CD14-positive monocyte (primary cell): Measurements from ENCODE around the gene RTN4RL1. TPM values are rescaled to one million over a fixed set of nuclear protein-coding genes. Genes with fewer than 3 reads are reported as not detected.

Source experiments
- DNase-seq, 3 donors: peaks; one replicate each; pipeline ENCODE4 v3.0.0-alpha.2; 2011 to 2022
- H2AFZ ChIP-seq: 2 replicates; pipeline ENCODE4 v1.6.0; 2012; ENCODE audit warnings: mild to moderate bottlenecking, low read depth, low read length, inconsistent platforms; ENCODE audit not compliant: insufficient read depth, poor library complexity, severe bottlenecking
- H3K27ac ChIP-seq, 2 donors: 1 replicate in 1 of 2; 2 replicates in 1 of 2; pipeline ENCODE4 v1.5.1; 2012 to 2013; ENCODE audit warnings: low read length in 2 of 2, control low read depth in 1 of 2, inconsistent platforms in 1 of 2, low read depth in 1 of 2, mild to moderate bottlenecking in 1 of 2
- H3K27me3 ChIP-seq, 2 donors: one replicate each; pipeline versions ENCODE4 v1.6.0 to v1.6.1; 2011 to 2013; ENCODE audit warnings: low read length in 2 of 2; ENCODE audit not compliant: control insufficient read depth in 2 of 2, insufficient read depth in 2 of 2
- H3K36me3 ChIP-seq, 2 donors: replicated peaks in 1 of 2; 1 replicate in 1 of 2; 2 replicates in 1 of 2; pipeline versions ENCODE4 v1.5.1 to v1.6.1; 2012 to 2013; ENCODE audit warnings: low read length in 2 of 2, control low read depth in 1 of 2, inconsistent platforms in 1 of 2, mild to moderate bottlenecking in 1 of 2; ENCODE audit not compliant: insufficient read depth in 2 of 2, control insufficient read depth in 1 of 2
- H3K4me1 ChIP-seq, 2 donors: 1 replicate in 1 of 2; 2 replicates in 1 of 2; pipeline versions ENCODE4 v1.5.1 to v1.6.1; 2012 to 2013; ENCODE audit warnings: low read length in 2 of 2, control low read depth in 1 of 2, inconsistent platforms in 1 of 2, mild to moderate bottlenecking in 1 of 2, moderate library complexity in 1 of 2; ENCODE audit not compliant: insufficient read depth in 2 of 2, control insufficient read depth in 1 of 2
- H3K4me2 ChIP-seq: replicated peaks from 2 replicates; pipeline ENCODE3; 2012; ENCODE audit warnings: low read length, moderate library complexity, mild to moderate bottlenecking; ENCODE audit not compliant: poor library complexity, severe bottlenecking; ENCODE audit errors: extremely low read depth
- H3K4me3 ChIP-seq, 3 experiments: fragments of 200-600 bp in 1 of 3; sonication (generic) in 1 of 3; replicated peaks in 1 of 3; 1 replicate in 2 of 3; 2 replicates in 1 of 3; pipeline ENCODE4 v1.5.1; 2011 to 2013; ENCODE audit warnings: low read length in 3 of 3, mild to moderate bottlenecking in 3 of 3, control low read depth in 2 of 3, low read depth in 2 of 3, inconsistent platforms in 1 of 3, moderate library complexity in 1 of 3
- H3K79me2 ChIP-seq: 2 replicates; pipeline ENCODE4 v1.6.0; 2012; ENCODE audit warnings: mild to moderate bottlenecking, control low read depth, inconsistent platforms, low read length, moderate library complexity; ENCODE audit not compliant: insufficient read depth
- H3K9ac ChIP-seq: 2 replicates; pipeline ENCODE4 v1.6.0; 2017; ENCODE audit warnings: low read length, mild to moderate bottlenecking; ENCODE audit not compliant: insufficient read depth, poor library complexity, severe bottlenecking
- H3K9me3 ChIP-seq, 2 donors: replicated peaks in 1 of 2; 1 replicate in 1 of 2; 2 replicates in 1 of 2; pipeline versions ENCODE4 v1.5.1 to v1.6.1; 2012 to 2013; ENCODE audit warnings: low read length in 2 of 2, control low read depth in 1 of 2; ENCODE audit not compliant: control insufficient read depth in 1 of 2, insufficient read depth in 1 of 2
- H4K20me1 ChIP-seq: 2 replicates; pipeline ENCODE4 v1.6.0; 2012; ENCODE audit warnings: mild to moderate bottlenecking, low read length, control low read depth, moderate library complexity; ENCODE audit not compliant: insufficient read depth
- H3K27ac Mint-ChIP-seq, 7 donors: one replicate each; pipeline ENCODE4 v1.8.0; 2020; ENCODE audit warnings: mild to moderate bottlenecking in 7 of 7, mixed read lengths in 7 of 7, moderate library complexity in 6 of 7, inconsistent platforms in 2 of 7
- H3K27me3 Mint-ChIP-seq, 3 donors: one replicate each; pipeline ENCODE4 v1.8.0; 2021 to 2022; ENCODE audit warnings: low read depth in 3 of 3, mild to moderate bottlenecking in 3 of 3, mixed read lengths in 3 of 3, moderate library complexity in 3 of 3, inconsistent platforms in 1 of 3
- H3K36me3 Mint-ChIP-seq, 2 donors: one replicate each; pipeline ENCODE4 v1.8.0; 2020; ENCODE audit warnings: mixed read lengths in 2 of 2, inconsistent platforms in 1 of 2, mild to moderate bottlenecking in 1 of 2
- H3K4me1 Mint-ChIP-seq: one replicate; pipeline ENCODE4 v1.8.0; 2020; ENCODE audit warnings: mild to moderate bottlenecking, mixed read lengths
- H3K4me3 Mint-ChIP-seq, 2 donors: one replicate each; pipeline ENCODE4 v1.8.0; 2020; ENCODE audit warnings: mild to moderate bottlenecking in 2 of 2, mixed read lengths in 2 of 2, moderate library complexity in 1 of 2
- H3K9me3 Mint-ChIP-seq, 7 donors: one replicate each; pipeline ENCODE4 v1.8.0; 2020 to 2022; ENCODE audit warnings: mixed read lengths in 7 of 7, mild to moderate bottlenecking in 6 of 7, moderate library complexity in 6 of 7, inconsistent platforms in 2 of 7
- WGBS: methylation state at CpG from one replicate; pipeline ENCODE4 v1.1.5; 2013; ENCODE audit warnings: missing lambda C conversion rate; ENCODE audit not compliant: insufficient coverage; 5-methylcytosine and 5-hydroxymethylcytosine counted together
- intact Hi-C, 2 donors: fragments of 100-400 bp; cut with micrococcal nuclease; formaldehyde crosslinking; loops; one replicate each; pipeline versions ENCODE4 v1.15.0 to v1.15.1; 2023
- polyA plus RNA-seq, 3 donors: library from polyadenylated mRNA; depleted of rRNA in 1 of 3; unstranded in 2 of 3; stranded (reverse) in 1 of 3; fragments of 300-500 nt in 2 of 3; fragments of >200 nt in 1 of 3; fragmentation: Illumina TruSeq in 2 of 3; gene quantifications; 1 replicate in 2 of 3; 2 replicates in 1 of 3; pipeline ENCODE4 v1.2.3, GENCODE V29; 2012 to 2021
- TF ChIP-seq, protein P1 (sequence below): fragments of 200-600 bp; IDR thresholded peaks from one replicate; pipeline ENCODE4 v1.8.0; 2022; ENCODE audit warnings: antibody characterized with exemption, mild to moderate bottlenecking

RTN4RL1 gene
- polyA plus RNA-seq, 3 donors: 0.07 to 0.29 (median 0.11) TPM

DNA sequence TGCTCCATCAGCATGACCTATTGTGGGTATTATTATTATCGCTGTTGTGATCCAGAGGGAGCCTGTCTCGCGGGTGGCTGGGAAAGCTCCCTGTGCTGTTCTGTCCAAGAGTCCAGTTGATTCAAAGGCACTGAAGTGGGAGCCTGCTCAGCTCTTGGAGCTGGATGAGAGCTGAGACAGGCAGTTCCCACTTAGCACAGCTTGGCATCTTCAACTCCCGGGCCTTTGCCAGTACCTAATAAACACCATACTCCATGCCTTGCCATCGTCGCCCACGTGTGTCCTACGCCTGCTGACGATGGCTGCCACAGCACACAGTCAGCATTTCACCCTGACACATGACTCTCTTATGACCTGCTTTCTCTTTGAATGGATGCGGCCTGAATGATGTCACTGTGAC, 32.6 kb downstream of the RTN4RL1 start:
- H3K27ac ChIP-seq: no peak overlapping the region
- H3K9ac ChIP-seq: no peak overlapping the region
- H2AFZ ChIP-seq: no peak overlapping the region
- no peaks in the 10 kb centered on the region for H4K20me1 ChIP-seq
- Mint-ChIP-seq H3K27ac (no peak overlapping the region), H3K4me3 (no peak overlapping the region), H3K27me3 (peaks cover 32 to 56% (median 33%) of the 10 kb centered on the region in 3 donors), H3K9me3 (peaks cover 0 to 6% (median 0%) of the 10 kb centered on the region in 7 donors), H3K36me3 (no peaks in the 10 kb centered on the region), H3K4me1 (no peaks in the 10 kb centered on the region)
- no peaks in the 10 kb centered on the region for H3K79me2 ChIP-seq
- H3K9me3 ChIP-seq: no peaks in the 10 kb centered on the region
- intact Hi-C loops: no loop called here
- H3K4me2 ChIP-seq: no peak overlapping the region
- no peaks in the 10 kb centered on the region for H3K36me3 ChIP-seq
- DNase-seq: no peak
- WGBS: 95% methylated on average over 9 of the region's 10 CpGs
- TF ChIP-seq, protein P1, sequence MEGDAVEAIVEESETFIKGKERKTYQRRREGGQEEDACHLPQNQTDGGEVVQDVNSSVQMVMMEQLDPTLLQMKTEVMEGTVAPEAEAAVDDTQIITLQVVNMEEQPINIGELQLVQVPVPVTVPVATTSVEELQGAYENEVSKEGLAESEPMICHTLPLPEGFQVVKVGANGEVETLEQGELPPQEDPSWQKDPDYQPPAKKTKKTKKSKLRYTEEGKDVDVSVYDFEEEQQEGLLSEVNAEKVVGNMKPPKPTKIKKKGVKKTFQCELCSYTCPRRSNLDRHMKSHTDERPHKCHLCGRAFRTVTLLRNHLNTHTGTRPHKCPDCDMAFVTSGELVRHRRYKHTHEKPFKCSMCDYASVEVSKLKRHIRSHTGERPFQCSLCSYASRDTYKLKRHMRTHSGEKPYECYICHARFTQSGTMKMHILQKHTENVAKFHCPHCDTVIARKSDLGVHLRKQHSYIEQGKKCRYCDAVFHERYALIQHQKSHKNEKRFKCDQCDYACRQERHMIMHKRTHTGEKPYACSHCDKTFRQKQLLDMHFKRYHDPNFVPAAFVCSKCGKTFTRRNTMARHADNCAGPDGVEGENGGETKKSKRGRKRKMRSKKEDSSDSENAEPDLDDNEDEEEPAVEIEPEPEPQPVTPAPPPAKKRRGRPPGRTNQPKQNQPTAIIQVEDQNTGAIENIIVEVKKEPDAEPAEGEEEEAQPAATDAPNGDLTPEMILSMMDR: no peak
- H3K4me1 ChIP-seq: no peaks in the 10 kb centered on the region
- H3K27me3 ChIP-seq: peaks cover 5 to 21% of the 10 kb centered on the region in 2 donors
- no peak overlapping the region for H3K4me3 ChIP-seq

DNA sequence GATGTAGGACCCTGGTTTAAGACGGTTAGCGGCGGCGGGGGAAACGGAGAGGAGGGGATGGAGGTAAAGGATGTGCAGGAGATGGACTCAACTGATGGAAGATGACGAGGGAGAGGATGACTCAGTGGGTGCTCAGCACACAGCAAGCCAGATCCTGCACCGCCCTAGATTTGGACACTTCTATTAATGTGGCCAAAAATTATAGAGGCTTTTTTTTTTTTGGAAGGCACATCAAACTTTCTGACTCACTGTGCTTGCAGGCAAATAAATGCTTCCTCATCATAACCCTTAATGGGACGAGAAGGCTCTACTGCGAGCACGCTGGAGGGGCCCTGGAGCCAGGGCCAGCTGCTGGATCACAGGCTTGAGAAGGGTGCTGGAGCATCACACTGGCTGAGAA, 36.0 kb downstream of the RTN4RL1 start:
- intact Hi-C loops: no loop called here
- Mint-ChIP-seq H3K27ac (no peak overlapping the region), H3K27me3 (peaks cover 10 to 24% (median 11%) of the 10 kb centered on the region in 3 donors), H3K36me3 (no peaks in the 10 kb centered on the region), H3K4me3 (no peak overlapping the region), H3K4me1 (no peaks in the 10 kb centered on the region), H3K9me3 (peaks cover 0 to 3% (median 0%) of the 10 kb centered on the region in 7 donors)
- TF ChIP-seq, protein P1: no peak
- Histone ChIP-seq H3K4me2 (no peak overlapping the region), H3K9me3 (no peaks in the 10 kb centered on the region), H2AFZ (no peak overlapping the region), H3K27ac (no peak overlapping the region), H3K9ac (no peak overlapping the region), H3K4me1 (no peaks in the 10 kb centered on the region), H3K27me3 (no peaks in the 10 kb centered on the region), H3K4me3 (no peak overlapping the region), H3K79me2 (no peaks in the 10 kb centered on the region), H3K36me3 (no peaks in the 10 kb centered on the region), H4K20me1 (no peaks in the 10 kb centered on the region)
- 98% methylated on average over 6 of the region's 10 CpGs for WGBS
- DNase-seq: no peak
